Measurements from ENCODE around the gene NRDE2.
"Not testable (repeated sequence)": the region's sequence is repeated elsewhere in the genome, so short reads cannot be mapped to it uniquely, and the experiment has no call there.

NRDE2 gene

GRCh38 chr14:90341232-90341631 lies 9.5 kb upstream of the NRDE2 start:
- DNase-seq: not testable (repeated sequence)

DNA sequence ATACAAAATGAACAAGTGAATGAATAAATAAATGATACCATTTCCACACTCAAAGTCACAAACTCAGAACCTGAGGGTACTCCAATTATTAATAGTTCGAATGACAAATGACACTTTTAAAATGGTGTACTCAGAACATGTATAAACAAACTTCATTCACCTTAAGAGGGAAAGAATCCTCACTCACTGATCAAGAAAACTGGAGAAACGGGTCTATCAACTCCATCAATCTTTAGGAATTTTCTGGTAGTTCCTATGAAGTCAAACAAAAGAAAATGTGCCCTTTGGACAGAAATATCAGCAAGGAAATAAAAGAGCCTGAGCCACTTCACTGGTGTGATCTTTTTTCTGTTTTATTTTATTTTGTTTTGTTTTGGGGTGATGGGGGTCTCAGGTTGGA lies 5.2 kb upstream of the NRDE2 start:
- DNase-seq: no peak

GRCh38 chr14:90336401-90336800 lies 4.7 kb upstream of the NRDE2 start:
- DNase-seq: no peak

GRCh38 chr14:90332271-90332584 lies 487 bp upstream of the NRDE2 start:
- DNase-seq: no peak

DNA sequence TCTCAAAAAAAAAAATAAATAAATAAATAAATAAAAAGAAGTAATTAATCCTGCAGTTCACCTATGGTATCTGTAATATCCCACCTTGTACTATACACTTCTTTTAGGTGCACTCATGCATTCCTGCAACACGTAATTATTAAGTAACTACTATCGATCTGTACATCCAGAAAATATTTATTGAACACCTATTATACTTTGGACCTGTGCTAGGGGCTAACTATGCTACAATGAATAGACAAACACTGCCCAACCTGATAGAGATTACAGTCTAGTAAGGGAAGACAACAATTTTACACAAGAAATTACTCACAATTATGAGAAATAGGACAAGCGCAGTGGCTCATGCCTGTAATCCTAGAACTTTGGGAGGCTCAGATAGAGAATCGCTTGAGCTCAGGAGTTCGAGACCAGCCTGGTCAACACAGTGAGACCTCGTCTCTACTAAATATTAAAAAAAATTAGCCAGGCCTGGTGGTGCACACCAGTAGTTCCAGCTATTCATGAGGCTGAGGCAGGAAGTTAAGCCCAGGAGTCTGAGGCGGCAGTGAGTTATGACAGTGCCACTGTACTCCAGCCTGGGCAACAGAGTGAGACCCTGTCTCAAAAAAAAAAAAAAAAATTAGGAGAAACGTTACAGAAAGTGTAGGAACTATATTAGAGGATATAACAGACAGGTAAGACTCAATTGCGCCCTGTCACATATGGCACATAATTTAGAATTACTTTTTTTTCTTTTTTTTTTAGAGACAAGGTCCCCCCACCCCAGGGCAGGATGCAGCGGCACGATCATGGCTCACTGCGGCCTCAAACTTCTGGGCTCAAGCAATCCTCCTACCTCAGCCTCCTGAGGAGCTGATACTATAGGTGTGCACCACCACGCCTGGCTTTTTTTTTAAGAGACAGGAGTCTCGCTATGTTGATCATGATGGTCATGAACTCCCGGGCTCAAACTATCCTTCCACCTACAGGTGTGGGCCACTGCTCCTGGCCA lies 1.2 kb downstream of the NRDE2 start:
- no peak for DNase-seq

GRCh38 chr14:90321891-90322290 lies 9.8 kb downstream of the NRDE2 start:
- DNase-seq: no peak

GRCh38 chr14:90319634-90320541 lies 11.9 kb downstream of the NRDE2 start:
- DNase-seq: no peak

- DNase-seq: no peak
These were observed 12.6 kb downstream of the NRDE2 start for GRCh38 chr14:90319173-90319572.

DNA sequence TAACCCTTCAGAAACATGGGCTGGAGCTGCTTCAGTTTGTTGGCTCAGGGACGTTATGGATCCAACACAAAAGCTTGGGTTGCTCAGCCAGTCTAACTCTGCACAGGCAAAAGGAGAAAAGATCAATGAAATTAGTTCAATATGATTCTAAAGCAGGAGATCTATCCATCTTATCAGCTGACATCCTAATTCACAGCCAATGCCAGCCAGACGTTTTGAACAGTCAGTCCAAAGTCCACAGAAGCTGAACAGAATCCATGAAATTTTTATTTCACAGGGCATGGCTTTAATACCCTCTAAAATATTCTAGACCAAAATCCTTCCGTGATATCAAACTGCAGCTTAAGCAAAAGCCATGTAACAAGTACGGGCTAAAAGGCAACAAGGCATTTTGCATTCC lies 13.7 kb downstream of the NRDE2 start:
- DNase-seq: no peak

DNA sequence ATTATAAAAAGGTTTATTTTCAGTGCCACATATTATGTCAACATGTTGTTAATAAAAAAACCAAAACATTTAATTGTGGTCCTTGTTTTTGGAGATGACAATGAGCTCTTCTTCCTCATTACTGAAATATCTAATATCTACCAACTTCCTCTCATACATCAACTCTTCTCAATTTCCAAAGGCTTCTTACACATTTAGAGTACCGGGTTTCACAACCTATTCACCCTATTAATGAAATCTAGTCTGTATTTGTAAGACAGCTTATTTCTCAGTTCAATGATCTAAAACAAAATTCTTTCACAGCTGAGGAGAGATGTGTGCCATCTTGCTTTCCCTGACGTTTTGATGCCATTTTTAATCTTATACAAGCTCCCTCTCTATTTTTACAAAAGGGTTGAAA lies 14.5 kb downstream of the NRDE2 start:
- DNase-seq: no peak

DNA sequence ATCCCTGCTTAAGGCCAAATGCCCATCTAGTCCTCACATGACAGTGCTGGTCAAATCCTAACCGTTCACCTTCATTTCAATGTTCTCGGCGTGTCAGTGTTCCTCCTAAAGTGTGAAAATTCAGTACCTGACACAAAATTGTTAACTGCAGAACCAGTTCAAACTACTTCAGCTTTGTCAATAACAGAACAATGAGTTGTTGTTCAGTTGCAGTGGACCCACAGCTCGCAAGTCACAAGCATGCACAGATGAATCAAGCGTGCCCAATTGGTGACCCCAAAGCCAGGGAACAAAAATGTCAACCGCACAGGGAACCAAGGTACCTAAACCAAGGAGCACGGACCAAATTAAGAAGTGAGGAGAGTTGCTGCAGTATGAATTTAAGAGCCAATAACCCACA lies 23.2 kb downstream of the NRDE2 start:
- DNase-seq: no peak

DNA sequence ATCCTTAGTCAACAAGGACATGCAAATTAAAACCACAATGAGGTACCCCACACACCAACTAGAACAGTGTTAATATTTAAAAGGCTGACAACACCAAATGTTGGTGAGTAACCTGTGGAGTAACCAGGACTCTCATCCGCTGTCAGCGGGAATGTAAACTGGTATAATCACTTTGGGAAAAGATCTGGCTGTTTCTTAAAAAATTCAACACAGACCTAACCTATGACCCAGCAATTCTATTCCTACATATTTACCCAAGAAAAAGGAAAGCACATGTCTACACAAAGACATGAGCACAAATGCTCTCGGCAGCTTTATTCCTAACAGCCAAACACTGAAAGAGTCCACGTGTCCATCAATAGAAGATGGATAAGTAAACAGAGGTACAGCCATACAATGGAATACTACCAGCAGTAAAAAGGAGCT lies 26.6 kb downstream of the NRDE2 start:
- DNase-seq: no peak

GRCh38 chr14:90304502-90304901 lies 27.2 kb downstream of the NRDE2 start:
- DNase-seq: no peak

- DNase-seq: no peak
These were observed 28.3 kb downstream of the NRDE2 start for GRCh38 chr14:90303473-90303872.

DNA sequence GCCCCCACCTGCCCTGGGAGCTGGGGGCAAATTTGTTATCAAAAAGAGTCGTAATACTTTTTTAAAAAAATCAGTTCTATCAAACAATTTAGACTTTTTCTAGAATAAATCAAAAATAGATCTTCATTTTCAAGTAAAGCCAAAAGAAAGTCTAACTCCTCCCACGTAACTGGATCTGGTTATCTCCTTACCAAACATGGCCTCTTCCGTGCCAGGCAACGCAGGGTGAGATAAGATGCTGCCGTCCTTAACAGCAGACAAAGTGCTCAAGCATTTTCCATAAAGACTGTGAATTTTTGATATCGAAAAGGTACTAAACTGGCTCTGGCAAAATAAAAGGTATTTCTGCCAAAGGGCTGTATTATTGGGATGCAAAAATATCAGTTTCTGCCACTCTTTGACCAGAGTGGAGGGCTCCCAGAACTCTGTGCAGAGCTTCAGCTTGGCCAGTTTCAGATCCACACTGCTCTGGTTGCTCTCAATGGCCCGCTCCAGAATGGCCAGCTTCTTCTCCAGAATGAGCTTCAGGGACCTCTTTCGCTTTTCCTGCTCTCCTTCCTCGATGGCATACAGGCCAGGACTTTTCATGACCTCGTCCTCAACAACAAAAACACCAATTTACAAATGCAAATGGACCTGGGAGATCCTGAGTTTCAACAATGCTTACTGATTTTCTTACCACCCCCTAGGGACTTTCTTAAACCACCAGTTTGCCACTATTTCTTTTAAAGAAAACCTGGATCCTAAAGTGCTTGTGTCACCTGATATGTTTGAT lies 29.0 kb downstream of the NRDE2 start:
- no peak for DNase-seq

GRCh38 chr14:90301668-90302090 lies 30.1 kb downstream of the NRDE2 start:
- DNase-seq: peak; percentile 16

GRCh38 chr14:90301122-90301521 lies 30.6 kb downstream of the NRDE2 start:
- DNase-seq: no peak

GRCh38 chr14:90300611-90301047 lies 31.1 kb downstream of the NRDE2 start:
- DNase-seq: no peak

DNA sequence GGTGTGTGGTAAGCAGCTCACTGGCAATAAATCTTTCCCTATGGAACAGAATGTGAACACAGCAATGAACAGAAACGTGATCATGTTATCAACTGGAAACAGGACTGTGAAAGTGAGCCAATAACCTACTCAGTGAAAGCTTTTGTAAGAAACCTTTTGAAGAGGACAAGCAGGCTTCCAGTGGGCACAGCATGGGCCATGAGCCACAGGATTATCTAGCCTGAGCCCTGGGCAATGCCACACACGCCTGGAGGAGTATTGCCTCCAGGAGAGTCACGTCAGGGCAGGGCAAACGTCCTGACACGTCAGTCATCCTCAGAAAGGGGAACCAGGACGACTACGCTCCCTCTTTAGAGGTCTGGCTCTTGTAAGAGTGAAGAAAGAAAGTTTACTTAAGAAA lies 32.3 kb downstream of the NRDE2 start:
- no peak for DNase-seq

DNA sequence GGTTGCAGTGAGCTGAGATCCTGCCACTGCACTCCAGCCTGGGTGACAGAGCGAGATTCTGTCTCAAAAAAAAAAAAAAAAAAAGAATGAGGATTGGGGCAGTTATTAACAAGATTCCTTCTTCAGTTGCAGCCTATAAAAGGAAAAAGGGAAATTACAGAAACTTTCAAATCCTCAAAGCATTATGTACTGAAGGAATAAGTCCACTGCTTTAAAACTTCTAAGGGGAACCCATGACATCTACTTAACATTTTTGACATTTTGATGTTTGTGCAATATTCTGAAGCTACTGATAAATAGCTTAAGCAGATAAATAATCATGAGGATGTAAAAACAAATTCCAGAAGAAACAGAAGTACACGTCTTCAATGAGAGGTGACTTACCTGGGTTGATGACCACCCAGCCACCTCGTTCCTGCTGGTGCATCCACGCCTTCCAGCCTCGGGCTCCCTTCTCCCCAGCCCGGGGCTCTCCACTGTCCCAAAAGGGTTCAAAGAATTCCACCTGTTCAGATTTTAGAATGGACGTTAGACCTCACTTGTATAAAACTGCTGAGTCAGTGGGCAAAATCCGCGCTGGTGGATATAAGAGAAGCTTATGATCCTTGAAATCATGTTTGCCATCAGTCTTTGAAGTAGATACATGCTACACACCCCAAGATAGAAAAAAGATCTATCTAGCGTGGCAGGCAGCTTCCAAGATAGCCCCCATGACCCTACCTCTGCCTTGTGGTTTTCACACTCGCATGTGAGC lies 33.7 kb downstream of the NRDE2 start:
- DNase-seq: no peak

DNA sequence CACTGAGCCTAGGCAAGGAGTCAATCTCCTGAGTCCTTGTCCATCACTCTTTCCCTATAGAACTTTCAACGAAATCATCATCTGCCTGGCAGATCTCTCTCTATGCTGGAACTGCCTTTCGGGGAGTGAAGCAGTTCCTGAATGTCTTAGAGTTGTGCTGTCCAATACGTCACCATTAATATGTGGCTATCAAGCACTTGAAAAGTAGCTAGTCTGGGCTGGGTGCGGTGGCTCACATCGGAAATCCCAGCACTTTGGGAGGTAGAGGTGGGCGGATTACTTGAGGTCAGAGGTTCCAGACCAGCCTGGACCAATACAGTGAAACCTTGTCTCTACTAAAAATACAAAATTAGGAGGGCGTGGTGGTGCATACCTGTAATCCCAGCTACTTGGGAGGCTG lies 35.1 kb downstream of the NRDE2 start:
- no peak for DNase-seq

DNA sequence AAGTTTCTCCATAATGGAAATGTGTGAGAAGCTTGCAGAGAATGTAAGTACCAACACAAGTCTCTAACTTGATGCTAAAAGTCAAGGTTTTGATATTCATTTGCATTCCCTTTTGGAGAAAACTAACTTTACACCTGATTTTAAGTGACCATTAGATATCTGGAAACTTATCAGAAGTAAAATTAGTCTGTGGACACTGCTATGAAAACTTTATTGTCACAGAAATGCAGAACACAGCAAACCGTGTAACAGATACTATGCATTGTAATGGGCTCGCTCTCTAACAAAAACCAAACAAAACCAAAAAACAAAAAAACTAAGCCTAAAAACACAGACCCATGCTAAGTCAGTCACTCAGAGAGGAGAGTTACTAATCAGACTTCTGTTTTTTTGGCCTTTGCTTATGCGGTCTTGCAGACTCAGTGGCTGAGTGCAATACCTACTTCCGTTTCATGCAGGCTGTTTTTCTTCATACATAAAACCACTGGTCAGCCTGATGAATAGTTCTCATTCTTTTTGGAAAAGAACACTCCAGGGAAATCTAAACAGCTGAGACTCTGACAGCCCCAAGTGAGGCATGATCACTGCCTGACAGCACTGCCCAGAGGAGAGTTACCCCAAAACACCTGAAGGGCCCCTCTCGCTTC lies 35.7 kb downstream of the NRDE2 start:
- DNase-seq: no peak
